ENCODE data around the gene METAP1. TPM values are rescaled to one million over a fixed set of nuclear protein-coding genes. Genes with fewer than 3 reads are reported as not detected.

METAP1 gene
- total and polyA plus RNA-seq, 7 donors, result 17.1 to 36.9 (median 26.4) TPM

GRCh38 chr4:98955229-98955628 lies 40.3 kb upstream of the METAP1 start:
- WGBS, 3 donors, result 86 to 92% (median 86%) methylated on average over 6 of the region's 6 CpGs
- DNase-seq (no peak), ATAC-seq (no peak)
- H3K27ac ChIP-seq, result no peak overlapping the region
- H3K9me3 ChIP-seq, result no peaks in the 10 kb centered on the region
- H3K27me3 ChIP-seq (ENCODE audit: insufficient read depth in 3 of 3, low read length in 2 of 3), result no peaks in the 10 kb centered on the region
- H3K4me3 ChIP-seq, result no peak overlapping the region
- H3K4me1 ChIP-seq, result no peaks in the 10 kb centered on the region
- H3K36me3 ChIP-seq (ENCODE audit: insufficient read depth in 1 of 2, low read depth in 1 of 2), result no peaks in the 10 kb centered on the region
- intact Hi-C loops (cut with DNase I), result no loop called here
- TF ChIP-seq CTCF (IDR thresholded peaks at IDR 0.05), result no peak

GRCh38 chr4:98958065-98958464 lies 37.5 kb upstream of the METAP1 start:
- Histone ChIP-seq H3K27ac (no peak overlapping the region), H3K4me1 (no peaks in the 10 kb centered on the region), H3K27me3 (ENCODE audit: insufficient read depth in 3 of 3, low read length in 2 of 3) (no peaks in the 10 kb centered on the region), H3K36me3 (ENCODE audit: insufficient read depth in 1 of 2, low read depth in 1 of 2) (no peaks in the 10 kb centered on the region), H3K9me3 (no peaks in the 10 kb centered on the region), H3K4me3 (no peak overlapping the region)
- no peak for ATAC-seq
- intact Hi-C loops (cut with DNase I), result no loop called here
- no peak for DNase-seq
- 91 to 100% (median 100%) methylated on average over 2 of the region's 2 CpGs for WGBS, 3 donors
- no peak for TF ChIP-seq CTCF (IDR thresholded peaks at IDR 0.05)

GRCh38 chr4:98959411-98959810 lies 36.1 kb upstream of the METAP1 start:
- no peaks in the 10 kb centered on the region for H3K27me3 ChIP-seq (ENCODE audit: insufficient read depth in 3 of 3, low read length in 2 of 3)
- intact Hi-C loops (cut with DNase I), result no loop called here
- 85 to 88% (median 87%) methylated on average over 2 of the region's 2 CpGs for WGBS, 3 donors
- TF ChIP-seq CTCF (IDR thresholded peaks at IDR 0.05), result no peak
- H3K36me3 ChIP-seq (ENCODE audit: insufficient read depth in 1 of 2, low read depth in 1 of 2), result no peaks in the 10 kb centered on the region
- DNase-seq (no peak), ATAC-seq (no peak)
- H3K27ac ChIP-seq, result no peak overlapping the region
- no peak overlapping the region for H3K4me3 ChIP-seq
- H3K9me3 ChIP-seq, result no peaks in the 10 kb centered on the region
- no peaks in the 10 kb centered on the region for H3K4me1 ChIP-seq

GRCh38 chr4:98961770-98962169 lies 33.8 kb upstream of the METAP1 start:
- WGBS, 3 donors, result 91 to 94% (median 91%) methylated on average over 2 of the region's 2 CpGs
- TF ChIP-seq CTCF (IDR thresholded peaks at IDR 0.05), result no peak

More at GRCh38 chr4:98961770-98962169, 33.8 kb upstream of the METAP1 start:
- Histone ChIP-seq H3K36me3 (ENCODE audit: insufficient read depth in 1 of 2, low read depth in 1 of 2) (no peaks in the 10 kb centered on the region), H3K27ac (no peak overlapping the region), H3K27me3 (ENCODE audit: insufficient read depth in 3 of 3, low read length in 2 of 3) (no peaks in the 10 kb centered on the region), H3K9me3 (no peaks in the 10 kb centered on the region), H3K4me1 (no peaks in the 10 kb centered on the region), H3K4me3 (no peak overlapping the region)
- DNase-seq (no peak), ATAC-seq (no peak)
- intact Hi-C loops (cut with DNase I), result no loop called here
